GM19099 (cell line): ENCODE data around the gene IL13RA1.

ENCODE experiments used
- POLR2A ChIP-seq: IDR thresholded peaks from 3 replicates; pipeline ENCODE4 v1.6.1; 2011; ENCODE audit warnings: low read depth; ENCODE audit not compliant: insufficient read length; ENCODE audit errors: extremely low read depth

Gene IL13RA1

GRCh38 chrX:118823263-118824172 lies 96.1 kb downstream of the IL13RA1 start, which contains the start of gene ZCCHC12:
Gene ZCCHC12 (plus strand): TSS chrX:118823824. CDS start chrX:118825245, 1,421 bp downstream.
- TF ChIP-seq POLR2A = no peak

- no peak for TF ChIP-seq POLR2A
Observed at GRCh38 chrX:118824173-118824730, 96.8 kb downstream of the IL13RA1 start.

DNA sequence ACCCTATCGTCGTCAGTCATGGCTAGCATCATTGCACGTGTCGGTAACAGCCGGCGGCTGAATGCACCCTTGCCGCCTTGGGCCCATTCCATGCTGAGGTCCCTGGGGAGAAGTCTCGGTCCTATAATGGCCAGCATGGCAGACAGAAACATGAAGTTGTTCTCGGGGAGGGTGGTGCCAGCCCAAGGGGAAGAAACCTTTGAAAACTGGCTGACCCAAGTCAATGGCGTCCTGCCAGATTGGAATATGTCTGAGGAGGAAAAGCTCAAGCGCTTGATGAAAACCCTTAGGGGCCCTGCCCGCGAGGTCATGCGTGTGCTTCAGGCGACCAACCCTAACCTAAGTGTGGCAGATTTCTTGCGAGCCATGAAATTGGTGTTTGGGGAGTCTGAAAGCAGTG lies 97.8 kb downstream of the IL13RA1 start:
- no peak for TF ChIP-seq POLR2A

DNA sequence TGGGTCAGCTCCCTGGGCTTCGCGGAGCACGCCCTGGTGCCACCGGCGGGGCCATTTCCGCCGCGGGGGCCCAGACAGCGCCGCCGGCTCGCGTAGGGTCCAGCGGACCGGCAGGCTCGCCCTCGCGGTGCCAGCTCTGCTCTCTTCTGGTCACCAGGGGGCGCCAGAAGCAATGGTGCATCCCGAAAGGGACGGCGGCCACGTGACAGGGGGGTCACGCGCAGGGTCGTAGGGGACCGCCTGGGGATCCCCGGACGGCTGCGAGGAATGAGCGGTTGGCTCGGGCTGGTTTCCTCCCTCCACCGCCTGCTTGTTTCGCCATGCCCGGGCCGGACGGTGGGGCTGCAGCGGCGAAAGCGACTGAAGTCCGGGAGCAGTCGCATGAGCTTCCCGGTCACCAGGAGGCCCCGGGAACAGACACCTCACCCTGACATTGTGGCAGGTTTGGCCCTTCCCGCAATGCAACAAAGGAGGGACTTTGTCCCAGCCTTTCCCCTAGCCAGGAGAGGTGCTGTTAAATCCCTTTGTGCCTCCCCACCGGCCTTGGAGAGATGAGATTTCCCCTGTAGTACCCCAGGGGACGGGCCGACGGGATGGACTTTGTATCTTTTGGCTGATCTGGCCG lies 112.0 kb downstream of the IL13RA1 start:
- no peak for TF ChIP-seq POLR2A
